Gastroesophageal sphincter (tissue), 3 donors: ENCODE measurements around the gene MRPS23.

Source experiments
- CTCF ChIP-seq, 4 experiments: fragments of 200-600 bp in 2 of 4; fragments of 450-650 bp in 2 of 4; sonication (generic) in 1 of 4; IDR thresholded peaks; one replicate each; pipeline ENCODE4 v1.5.1; 2017 to 2019; ENCODE audit warnings: antibody characterized with exemption in 4 of 4, mild to moderate bottlenecking in 2 of 4, moderate library complexity in 2 of 4
- EP300 ChIP-seq: sonication (generic); formaldehyde crosslinking; IDR thresholded peaks from one replicate; pipeline ENCODE4 v1.6.1; 2017; ENCODE audit warnings: antibody characterized with exemption, mild to moderate bottlenecking
- POLR2A ChIP-seq, 2 donors: fragments of 450-650 bp; IDR thresholded peaks; one replicate each; pipeline ENCODE4 v1.6.1; 2017; ENCODE audit warnings: antibody characterized with exemption in 2 of 2, mild to moderate bottlenecking in 2 of 2, moderate library complexity in 1 of 2
- POLR2AphosphoS5 ChIP-seq: sonication (generic); formaldehyde crosslinking; IDR thresholded peaks from one replicate; pipeline ENCODE4 v1.6.1; 2017; ENCODE audit warnings: antibody characterized with exemption

GRCh38 chr17:57880086-57880456, 30.2 kb upstream of the MRPS23 start:
- TF ChIP-seq POLR2AphosphoS5 (no peak), CTCF (IDR thresholded peaks at IDR 0.05) (no peak), POLR2A (IDR thresholded peaks at IDR 0.05) (no peak), EP300 (no peak)
